Measurements from ENCODE around the gene INSIG1. TPM values are rescaled to one million over a fixed set of nuclear protein-coding genes. Genes with fewer than 3 reads are reported as not detected.

The INSIG1 gene
- total RNA-seq, 1 experiment from 2014 or later = 36.4 TPM

- H3K36me3 ChIP-seq = peaks cover 19% of the 10 kb centered on the region
- no peak for DNase-seq (ENCODE audit: low read depth in 1 of 2, low spot score in 2 of 2)
Measured at GRCh38 chr7:155308330-155309020, 10.8 kb downstream of the INSIG1 start.

GRCh38 chr7:155309021-155309338, 11.3 kb downstream of the INSIG1 start:
- Histone ChIP-seq H3K27me3 (replicated peaks) (no peaks in the 10 kb centered on the region), H3K27ac (no peak overlapping the region)

More at GRCh38 chr7:155308330-155309020, 10.8 kb downstream of the INSIG1 start:
- Histone ChIP-seq H3K27me3 (replicated peaks) (no peaks in the 10 kb centered on the region), H3K4me3 (no peak overlapping the region), H3K4me1 (replicated peaks) (no peaks in the 10 kb centered on the region), H3K9me3 (replicated peaks) (no peaks in the 10 kb centered on the region), H3K27ac (no peak overlapping the region)

GRCh38 chr7:155310425-155311114, 12.9 kb downstream of the INSIG1 start:
- DNase-seq (ENCODE audit: low read depth in 1 of 2, low spot score in 2 of 2) = no peak
- no peak overlapping the region for H3K4me3 ChIP-seq
- H3K36me3 ChIP-seq = peaks cover 12% of the 10 kb centered on the region

More at GRCh38 chr7:155309021-155309338, 11.3 kb downstream of the INSIG1 start:
- no peak for DNase-seq (ENCODE audit: low read depth in 1 of 2, low spot score in 2 of 2)
- Histone ChIP-seq H3K9me3 (replicated peaks) (no peaks in the 10 kb centered on the region), H3K36me3 (peaks cover 19% of the 10 kb centered on the region), H3K4me1 (replicated peaks) (no peaks in the 10 kb centered on the region), H3K4me3 (no peak overlapping the region)

GRCh38 chr7:155311826-155312537, 14.3 kb downstream of the INSIG1 start:
- Histone ChIP-seq H3K4me3 (no peak overlapping the region), H3K36me3 (peaks cover 9% of the 10 kb centered on the region), H3K4me1 (replicated peaks) (no peaks in the 10 kb centered on the region), H3K27me3 (replicated peaks) (no peaks in the 10 kb centered on the region), H3K27ac (no peak overlapping the region), H3K9me3 (replicated peaks) (no peaks in the 10 kb centered on the region)
- DNase-seq (ENCODE audit: low read depth in 1 of 2, low spot score in 2 of 2) = no peak

More at GRCh38 chr7:155310425-155311114, 12.9 kb downstream of the INSIG1 start:
- Histone ChIP-seq H3K9me3 (replicated peaks) (no peaks in the 10 kb centered on the region), H3K27ac (no peak overlapping the region), H3K4me1 (replicated peaks) (no peaks in the 10 kb centered on the region), H3K27me3 (replicated peaks) (no peaks in the 10 kb centered on the region)

GRCh38 chr7:155312633-155313032, 15.0 kb downstream of the INSIG1 start:
- H3K27me3 ChIP-seq (replicated peaks) = no peaks in the 10 kb centered on the region
- no peak for DNase-seq (ENCODE audit: low read depth in 1 of 2, low spot score in 2 of 2)
- no peaks in the 10 kb centered on the region for H3K9me3 ChIP-seq (replicated peaks)
- no peaks in the 10 kb centered on the region for H3K4me1 ChIP-seq (replicated peaks)
- peaks cover 4% of the 10 kb centered on the region for H3K36me3 ChIP-seq
- no peak overlapping the region for H3K27ac ChIP-seq
- H3K4me3 ChIP-seq = no peak overlapping the region

- DNase-seq (ENCODE audit: low read depth in 1 of 2, low spot score in 2 of 2) = no peak
- Histone ChIP-seq H3K4me3 (no peak overlapping the region), H3K4me1 (replicated peaks) (no peaks in the 10 kb centered on the region), H3K36me3 (peaks cover 4% of the 10 kb centered on the region; the same call in 1 of the 2 replicates), H3K9me3 (replicated peaks) (no peaks in the 10 kb centered on the region), H3K27ac (no peak overlapping the region), H3K27me3 (replicated peaks) (no peaks in the 10 kb centered on the region)
Measured at GRCh38 chr7:155313096-155313495, 15.4 kb downstream of the INSIG1 start.

GRCh38 chr7:155315977-155316376, 18.3 kb downstream of the INSIG1 start:
- Histone ChIP-seq H3K36me3 (no peaks in the 10 kb centered on the region), H3K4me1 (replicated peaks) (no peaks in the 10 kb centered on the region), H3K27me3 (replicated peaks) (no peaks in the 10 kb centered on the region), H3K4me3 (no peak overlapping the region), H3K27ac (no peak overlapping the region), H3K9me3 (replicated peaks) (no peaks in the 10 kb centered on the region)
- DNase-seq (ENCODE audit: low read depth in 1 of 2, low spot score in 2 of 2) = no peak

- Histone ChIP-seq H3K4me1 (replicated peaks) (no peaks in the 10 kb centered on the region), H3K36me3 (no peaks in the 10 kb centered on the region), H3K4me3 (no peak overlapping the region), H3K9me3 (replicated peaks) (no peaks in the 10 kb centered on the region), H3K27me3 (replicated peaks) (no peaks in the 10 kb centered on the region), H3K27ac (no peak overlapping the region)
- DNase-seq (ENCODE audit: low read depth in 1 of 2, low spot score in 2 of 2) = no peak
Measured at GRCh38 chr7:155316427-155317113, 18.9 kb downstream of the INSIG1 start.

GRCh38 chr7:155317114-155317434, 19.4 kb downstream of the INSIG1 start:
- no peak overlapping the region for H3K4me3 ChIP-seq
- no peaks in the 10 kb centered on the region for H3K9me3 ChIP-seq (replicated peaks)
- no peaks in the 10 kb centered on the region for H3K4me1 ChIP-seq (replicated peaks)
- no peaks in the 10 kb centered on the region for H3K36me3 ChIP-seq
- H3K27me3 ChIP-seq (replicated peaks) = no peaks in the 10 kb centered on the region
- DNase-seq (ENCODE audit: low read depth in 1 of 2, low spot score in 2 of 2) = no peak
- H3K27ac ChIP-seq = no peak overlapping the region

- no peak overlapping the region for H3K4me3 ChIP-seq
- H3K27ac ChIP-seq = no peak overlapping the region
- no peaks in the 10 kb centered on the region for H3K36me3 ChIP-seq
- no peaks in the 10 kb centered on the region for H3K9me3 ChIP-seq (replicated peaks)
- DNase-seq (ENCODE audit: low read depth in 1 of 2, low spot score in 2 of 2) = no peak
- H3K4me1 ChIP-seq (replicated peaks) = no peaks in the 10 kb centered on the region
- no peaks in the 10 kb centered on the region for H3K27me3 ChIP-seq (replicated peaks)
Measured at GRCh38 chr7:155318245-155318644, 20.6 kb downstream of the INSIG1 start.

GRCh38 chr7:155322530-155322929, 24.9 kb downstream of the INSIG1 start:
- Histone ChIP-seq H3K4me3 (no peak overlapping the region), H3K27ac (no peak overlapping the region), H3K36me3 (no peaks in the 10 kb centered on the region), H3K4me1 (replicated peaks) (no peaks in the 10 kb centered on the region), H3K27me3 (replicated peaks) (0 out of 2 replicates have a peak, but pooled peaks cover 3% of the 10 kb centered on the region), H3K9me3 (replicated peaks) (no peaks in the 10 kb centered on the region)
- DNase-seq (ENCODE audit: low read depth in 1 of 2, low spot score in 2 of 2) = no peak

GRCh38 chr7:155323001-155323638, 25.4 kb downstream of the INSIG1 start:
- no peak overlapping the region for H3K27ac ChIP-seq

More at GRCh38 chr7:155323001-155323638, 25.4 kb downstream of the INSIG1 start:
- Histone ChIP-seq H3K4me1 (replicated peaks) (no peaks in the 10 kb centered on the region), H3K9me3 (replicated peaks) (no peaks in the 10 kb centered on the region), H3K36me3 (no peaks in the 10 kb centered on the region), H3K4me3 (no peak overlapping the region), H3K27me3 (replicated peaks) (peaks cover 5% of the 10 kb centered on the region; the same call in 1 of the 2 replicates)
- DNase-seq (ENCODE audit: low read depth in 1 of 2, low spot score in 2 of 2) = no peak

Measured in SJSA1 (cell line).